ENCODE data around the gene XXYLT1.

The XXYLT1 gene

DNA sequence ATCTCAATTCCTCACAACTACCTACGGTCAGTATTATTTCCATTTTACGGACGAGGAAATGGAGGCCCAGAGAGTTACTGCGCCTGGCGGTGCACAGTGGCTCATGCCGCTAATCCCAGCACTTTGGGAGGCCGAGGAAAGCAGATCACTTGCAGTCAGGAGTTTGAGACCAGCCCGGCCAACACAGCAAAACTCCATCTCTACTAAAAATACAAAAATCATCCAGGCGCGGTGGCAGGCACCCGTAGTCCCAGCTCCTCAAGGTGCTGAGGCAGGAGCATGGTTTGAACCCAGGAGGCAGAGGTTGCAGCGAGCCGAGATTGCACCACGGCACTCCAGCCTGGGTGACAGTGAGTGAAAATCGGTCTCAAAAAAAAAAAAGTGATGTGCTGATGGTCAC lies 187.3 kb downstream of the XXYLT1 start:
- no peak for TF ChIP-seq NFRKB (IDR thresholded peaks at IDR 0.05)
- no peak for TF ChIP-seq CTBP1 (IDR thresholded peaks at IDR 0.05; ENCODE audit: borderline replicate concordance)
- no peak for TF ChIP-seq FOXM1 (IDR thresholded peaks at IDR 0.05; ENCODE audit: borderline replicate concordance)
- TF ChIP-seq HDGF (IDR thresholded peaks at IDR 0.05; ENCODE audit: borderline replicate concordance), result no peak
- no peak for TF ChIP-seq TARDBP (IDR thresholded peaks at IDR 0.05)
- no peak for TF ChIP-seq ZNF384 (IDR thresholded peaks at IDR 0.05)
- no peak for TF ChIP-seq SP1 (IDR thresholded peaks at IDR 0.05)
- TF ChIP-seq, protein P1, sequence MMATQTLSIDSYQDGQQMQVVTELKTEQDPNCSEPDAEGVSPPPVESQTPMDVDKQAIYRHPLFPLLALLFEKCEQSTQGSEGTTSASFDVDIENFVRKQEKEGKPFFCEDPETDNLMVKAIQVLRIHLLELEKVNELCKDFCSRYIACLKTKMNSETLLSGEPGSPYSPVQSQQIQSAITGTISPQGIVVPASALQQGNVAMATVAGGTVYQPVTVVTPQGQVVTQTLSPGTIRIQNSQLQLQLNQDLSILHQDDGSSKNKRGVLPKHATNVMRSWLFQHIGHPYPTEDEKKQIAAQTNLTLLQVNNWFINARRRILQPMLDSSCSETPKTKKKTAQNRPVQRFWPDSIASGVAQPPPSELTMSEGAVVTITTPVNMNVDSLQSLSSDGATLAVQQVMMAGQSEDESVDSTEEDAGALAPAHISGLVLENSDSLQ (IDR thresholded peaks at IDR 0.05), result no peak
- TF ChIP-seq ELF4 (IDR thresholded peaks at IDR 0.05), result no peak
- POLR2A ChIA-PET, result no interaction called here
- CTCF ChIA-PET, result no interaction called here
- DNase-seq (ENCODE audit: extremely low spot score), result no peak

DNA sequence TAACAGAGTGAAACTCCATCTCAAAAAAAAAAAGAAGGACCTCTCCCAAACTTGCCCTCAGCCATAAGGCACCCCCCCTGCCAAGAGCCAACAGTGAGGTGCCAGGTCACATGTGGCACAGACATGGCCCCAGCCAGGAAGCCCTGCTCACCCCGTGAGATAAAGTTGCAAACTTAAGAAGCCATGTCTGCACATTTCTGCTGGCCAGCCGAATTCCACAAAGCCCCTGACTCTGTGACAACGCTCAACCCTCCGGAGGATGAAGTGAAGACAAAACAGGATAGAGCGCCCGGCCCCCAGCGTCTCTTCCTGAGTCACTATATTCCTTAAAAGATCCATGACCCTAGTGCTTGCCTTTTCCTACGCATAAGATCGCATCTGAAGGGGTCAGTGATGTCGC lies 188.1 kb downstream of the XXYLT1 start:
- TF ChIP-seq LEF1 (IDR thresholded peaks at IDR 0.05; ENCODE audit: borderline replicate concordance), result no peak
- ChIA-PET POLR2A (no interaction called here), CTCF (no interaction called here)
- DNase-seq (ENCODE audit: extremely low spot score), result no peak

DNA sequence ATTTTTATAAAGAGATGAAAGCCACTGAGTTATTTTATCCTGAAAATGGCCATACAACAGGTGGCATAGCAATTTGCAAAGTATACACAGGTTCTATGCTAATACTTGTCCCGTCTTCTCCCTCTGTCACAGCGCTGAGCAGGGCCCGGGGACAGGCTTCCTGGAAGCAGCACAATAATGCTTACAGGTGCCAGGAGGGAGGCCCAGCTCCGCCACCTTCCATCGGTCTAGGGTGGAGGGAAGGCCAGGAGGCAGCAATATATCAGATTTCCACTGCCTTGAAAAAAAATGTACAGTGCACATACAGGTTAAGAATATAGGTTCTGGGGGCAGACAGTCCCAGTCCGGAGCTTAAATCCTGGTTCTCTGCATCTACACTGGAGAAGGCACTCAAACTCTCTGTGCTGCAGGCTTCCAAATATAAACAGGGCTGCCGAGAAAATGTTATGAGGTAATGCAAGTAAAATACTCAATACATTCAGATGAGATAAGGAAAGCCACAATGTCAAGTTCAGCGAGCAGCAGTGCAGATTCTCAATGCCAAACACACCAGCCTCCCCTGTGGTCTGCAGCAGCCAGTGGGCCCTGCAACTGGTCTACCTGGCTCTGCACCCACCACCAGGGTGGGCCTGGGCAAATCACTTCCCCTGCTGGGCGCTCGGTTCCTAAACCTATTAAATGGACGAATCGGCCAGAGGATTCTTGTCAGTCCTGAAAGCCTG lies 189.6 kb downstream of the XXYLT1 start:
- CTCF ChIA-PET, result no interaction called here
- POLR2A ChIA-PET, result no interaction called here
- TF ChIP-seq FOXM1 (IDR thresholded peaks at IDR 0.05; ENCODE audit: borderline replicate concordance), result no peak
- TF ChIP-seq LEF1 (IDR thresholded peaks at IDR 0.05; ENCODE audit: borderline replicate concordance), result no peak
- no peak for TF ChIP-seq ARNT (IDR thresholded peaks at IDR 0.05)
- no peak for TF ChIP-seq NFRKB (IDR thresholded peaks at IDR 0.05)
- no peak for TF ChIP-seq L3MBTL2 (conservative IDR thresholded peaks at IDR 0.05)
- no peak for TF ChIP-seq SP1 (IDR thresholded peaks at IDR 0.05)
- no peak for TF ChIP-seq ZNF384 (IDR thresholded peaks at IDR 0.05)
- TF ChIP-seq BHLHE40 (IDR thresholded peaks at IDR 0.05; ENCODE audit: borderline replicate concordance), result no peak
- TF ChIP-seq CTBP1 (IDR thresholded peaks at IDR 0.05; ENCODE audit: borderline replicate concordance), result no peak
- DNase-seq (ENCODE audit: extremely low spot score), result no peak

DNA sequence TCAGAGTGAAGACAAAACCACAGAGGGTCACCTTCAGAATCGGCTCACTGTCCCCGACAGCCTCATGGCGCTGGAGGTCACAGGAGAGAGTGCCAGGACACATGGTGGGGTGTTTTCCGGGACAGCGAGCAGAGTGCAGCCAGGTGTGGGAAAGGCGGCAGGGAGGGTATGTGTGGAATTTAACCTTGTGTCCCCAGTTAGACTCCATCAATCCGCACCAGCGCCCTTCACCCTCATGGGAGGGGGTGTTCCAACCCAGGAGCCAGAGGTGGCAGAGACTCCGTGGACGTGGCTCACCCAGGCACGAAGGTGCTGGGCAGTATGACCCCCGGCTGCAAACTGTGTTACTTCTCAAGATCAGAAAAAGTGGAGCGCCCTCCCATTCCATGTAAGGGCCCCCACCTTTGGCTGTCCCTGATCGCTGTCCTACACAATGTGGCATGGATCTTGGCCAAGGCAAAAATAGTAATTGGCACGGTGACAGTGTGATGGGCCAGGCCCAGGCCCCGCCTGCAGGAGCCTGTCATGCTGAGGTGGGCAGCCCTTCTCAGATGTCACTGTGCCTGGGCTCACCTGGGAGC lies 190.3 kb downstream of the XXYLT1 start:
- CTCF ChIA-PET, result no interaction called here
- no peak for DNase-seq (ENCODE audit: extremely low spot score)
- no peak for TF ChIP-seq FOXM1 (IDR thresholded peaks at IDR 0.05; ENCODE audit: borderline replicate concordance)
- no peak for TF ChIP-seq BHLHE40 (IDR thresholded peaks at IDR 0.05; ENCODE audit: borderline replicate concordance)
- TF ChIP-seq SP1 (IDR thresholded peaks at IDR 0.05), result no peak
- no peak for TF ChIP-seq ZNF384 (IDR thresholded peaks at IDR 0.05)
- TF ChIP-seq ELF4 (IDR thresholded peaks at IDR 0.05), result no peak
- TF ChIP-seq CTBP1 (IDR thresholded peaks at IDR 0.05; ENCODE audit: borderline replicate concordance), result no peak
- no peak for TF ChIP-seq FOXK2 (IDR thresholded peaks at IDR 0.05)
- TF ChIP-seq LEF1 (IDR thresholded peaks at IDR 0.05; ENCODE audit: borderline replicate concordance), result no peak
- TF ChIP-seq ARNT (IDR thresholded peaks at IDR 0.05), result no peak
- no peak for TF ChIP-seq L3MBTL2 (conservative IDR thresholded peaks at IDR 0.05)
- TF ChIP-seq SUZ12 (IDR thresholded peaks at IDR 0.05), result no peak
- TF ChIP-seq, protein P1 (IDR thresholded peaks at IDR 0.05), result no peak
- TF ChIP-seq FOXA1 (IDR thresholded peaks at IDR 0.05), result no peak
- no peak for TF ChIP-seq TARDBP (IDR thresholded peaks at IDR 0.05)
- TF ChIP-seq NFRKB (IDR thresholded peaks at IDR 0.05), result no peak
- POLR2A ChIA-PET, result no interaction called here

DNA sequence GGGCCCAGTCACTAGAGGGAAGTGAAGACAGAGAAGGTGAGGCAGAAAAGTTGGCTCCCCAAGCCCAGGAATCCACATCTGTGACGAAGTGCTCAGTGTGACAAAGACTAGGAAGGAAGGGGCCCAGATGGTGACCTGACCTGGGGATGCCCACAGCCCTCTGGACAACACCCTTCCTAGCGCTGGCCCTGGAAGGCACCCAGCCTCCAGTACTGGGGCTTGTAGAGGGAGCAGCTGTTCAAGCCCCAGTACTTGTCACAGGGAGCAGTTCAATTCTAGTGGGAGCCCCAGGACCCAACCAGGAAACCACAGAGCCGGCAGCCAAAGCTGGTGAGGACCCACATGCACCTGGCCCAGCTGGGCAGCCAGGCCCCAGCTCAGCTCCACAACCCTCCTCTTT lies 190.8 kb downstream of the XXYLT1 start:
- no peak for DNase-seq (ENCODE audit: extremely low spot score)
- no peak for TF ChIP-seq FOXK2 (IDR thresholded peaks at IDR 0.05)
- TF ChIP-seq SUZ12 (IDR thresholded peaks at IDR 0.05), result no peak
- no peak for TF ChIP-seq FOXM1 (IDR thresholded peaks at IDR 0.05; ENCODE audit: borderline replicate concordance)
- TF ChIP-seq ZNF384 (IDR thresholded peaks at IDR 0.05), result no peak
- TF ChIP-seq SP1 (IDR thresholded peaks at IDR 0.05), result no peak
- no peak for TF ChIP-seq BHLHE40 (IDR thresholded peaks at IDR 0.05; ENCODE audit: borderline replicate concordance)
- no peak for TF ChIP-seq L3MBTL2 (conservative IDR thresholded peaks at IDR 0.05)
- TF ChIP-seq FOXA1 (IDR thresholded peaks at IDR 0.05), result no peak
- ChIA-PET POLR2A (no interaction called here), CTCF (no interaction called here)

DNA sequence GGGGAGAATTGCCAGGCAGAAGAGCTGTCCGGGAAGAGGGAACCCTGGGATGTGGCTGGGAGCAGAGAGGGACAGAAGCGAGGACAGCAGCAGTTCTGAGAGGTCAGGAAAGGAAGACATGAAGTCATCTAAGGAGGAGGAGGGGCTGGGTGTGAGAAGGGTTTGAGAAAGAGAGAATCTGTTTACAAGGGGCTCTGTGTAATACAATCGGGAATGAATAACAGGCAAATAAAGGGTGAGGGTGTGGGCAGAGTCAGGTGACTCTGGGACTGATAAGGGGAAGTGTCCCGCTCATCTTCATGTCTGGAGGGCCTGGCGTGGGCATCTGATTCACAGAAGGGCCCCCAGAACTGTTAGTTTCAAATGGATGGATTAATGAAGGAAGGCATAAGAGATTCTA lies 191.3 kb downstream of the XXYLT1 start:
- DNase-seq (ENCODE audit: extremely low spot score), result no peak
- ChIA-PET POLR2A (no interaction called here), CTCF (no interaction called here)
- TF ChIP-seq FOXM1 (IDR thresholded peaks at IDR 0.05; ENCODE audit: borderline replicate concordance), result no peak
- no peak for TF ChIP-seq ARNT (IDR thresholded peaks at IDR 0.05)
- no peak for TF ChIP-seq ELF4 (IDR thresholded peaks at IDR 0.05)
- no peak for TF ChIP-seq SP1 (IDR thresholded peaks at IDR 0.05)
- no peak for TF ChIP-seq SUZ12 (IDR thresholded peaks at IDR 0.05)
- no peak for TF ChIP-seq FOXA1 (IDR thresholded peaks at IDR 0.05)
- TF ChIP-seq NFRKB (IDR thresholded peaks at IDR 0.05), result no peak
- no peak for TF ChIP-seq TARDBP (IDR thresholded peaks at IDR 0.05)
- TF ChIP-seq ZNF384 (IDR thresholded peaks at IDR 0.05), result no peak
- TF ChIP-seq, protein P1 (IDR thresholded peaks at IDR 0.05), result no peak
- TF ChIP-seq BHLHE40 (IDR thresholded peaks at IDR 0.05; ENCODE audit: borderline replicate concordance), result no peak
- TF ChIP-seq CTBP1 (IDR thresholded peaks at IDR 0.05; ENCODE audit: borderline replicate concordance), result no peak
- no peak for TF ChIP-seq HDGF (IDR thresholded peaks at IDR 0.05; ENCODE audit: borderline replicate concordance)

Measured in HEK293T (cell line).